EH (cell line): Measurements from ENCODE around the gene DENND1A.
"Not testable (repeated sequence)": the region's sequence is repeated elsewhere in the genome, so short reads cannot be mapped to it uniquely, and the experiment has no call there.

Experiments
- DNase-seq: peaks from one replicate; pipeline ENCODE4 v3.0.0-alpha.2; 2015; ENCODE audit warnings: low read depth

Gene DENND1A

DNA sequence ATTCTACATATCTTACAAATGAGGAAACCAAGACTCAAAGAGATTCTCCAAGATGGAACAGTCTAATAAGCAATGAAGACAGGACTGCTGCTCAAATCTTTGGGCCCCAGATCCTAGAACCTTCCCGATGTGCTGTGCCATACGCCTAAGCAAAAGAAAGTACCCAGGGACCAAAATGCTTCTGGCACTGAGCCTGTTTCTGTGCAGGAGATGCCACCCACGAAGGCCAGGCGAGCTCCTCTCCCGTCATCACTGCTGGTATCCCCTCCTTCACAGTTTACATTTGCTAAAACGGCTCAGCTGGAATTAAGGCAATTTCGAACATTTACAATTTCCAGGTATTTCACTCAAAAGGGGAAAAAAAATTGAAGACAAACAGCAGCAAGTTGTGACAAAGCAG, 277.5 kb downstream of the DENND1A start:
- no peak for DNase-seq

- no peak for DNase-seq
Measured at GRCh38 chr9:123651871-123652270, 278.1 kb downstream of the DENND1A start.

DNA sequence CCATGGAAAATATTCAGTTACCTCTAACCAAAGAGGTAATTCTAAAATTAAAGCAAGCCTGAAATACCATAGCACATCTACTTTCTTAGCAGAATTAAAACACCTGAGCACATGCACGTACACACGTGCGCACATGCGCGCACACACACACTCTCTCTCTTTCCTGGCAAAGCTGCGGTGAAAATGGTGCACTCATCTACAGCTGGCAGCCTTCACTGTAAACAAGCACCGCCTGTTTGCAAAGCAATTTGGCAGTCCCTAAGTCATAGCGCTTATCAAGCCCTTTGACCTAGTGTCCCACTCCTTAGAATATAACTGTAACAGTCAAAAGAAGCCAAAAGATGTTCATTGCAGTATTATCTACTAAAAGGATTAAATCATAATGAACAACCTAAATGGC, 278.7 kb downstream of the DENND1A start:
- DNase-seq: no peak

GRCh38 chr9:123649909-123650308, 280.0 kb downstream of the DENND1A start:
- DNase-seq: no peak

DNA sequence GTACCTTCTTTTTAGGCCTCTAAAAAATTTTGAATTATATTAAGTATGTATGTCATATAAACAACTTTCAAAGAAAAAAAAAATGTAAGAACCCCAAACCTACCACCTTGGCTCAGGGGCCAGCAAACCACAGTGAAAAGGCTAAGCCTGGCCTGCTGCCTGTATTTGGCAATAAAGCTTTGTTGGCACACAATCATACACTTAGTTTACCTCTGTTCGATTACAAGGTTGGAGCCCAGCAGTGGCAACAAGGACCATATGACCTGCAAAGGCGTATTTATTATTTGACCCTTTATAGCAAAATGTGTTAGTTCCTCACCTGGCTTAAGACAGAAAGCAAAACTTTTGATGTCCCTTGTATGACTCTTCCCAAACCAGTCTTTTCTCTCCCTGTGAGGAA, 282.8 kb downstream of the DENND1A start:
- no peak for DNase-seq

DNA sequence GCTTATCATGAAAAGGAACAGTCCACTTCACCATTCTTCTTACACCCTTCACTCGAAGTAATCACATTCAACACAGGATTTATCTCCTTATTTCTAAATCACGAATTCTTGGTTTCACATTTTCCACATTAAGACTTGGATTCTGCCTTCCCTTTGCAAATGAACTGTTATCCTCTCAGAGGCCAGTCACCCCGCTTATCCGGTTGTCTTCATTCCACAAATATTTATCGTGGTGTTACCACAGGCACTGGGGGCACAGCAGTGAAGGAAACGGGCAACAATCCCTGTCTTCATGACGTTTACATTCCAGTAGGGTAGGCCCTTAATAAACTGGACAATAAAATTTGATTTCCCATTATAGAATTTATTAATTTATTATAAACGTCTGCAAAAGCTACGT, 284.2 kb downstream of the DENND1A start:
- no peak for DNase-seq

DNA sequence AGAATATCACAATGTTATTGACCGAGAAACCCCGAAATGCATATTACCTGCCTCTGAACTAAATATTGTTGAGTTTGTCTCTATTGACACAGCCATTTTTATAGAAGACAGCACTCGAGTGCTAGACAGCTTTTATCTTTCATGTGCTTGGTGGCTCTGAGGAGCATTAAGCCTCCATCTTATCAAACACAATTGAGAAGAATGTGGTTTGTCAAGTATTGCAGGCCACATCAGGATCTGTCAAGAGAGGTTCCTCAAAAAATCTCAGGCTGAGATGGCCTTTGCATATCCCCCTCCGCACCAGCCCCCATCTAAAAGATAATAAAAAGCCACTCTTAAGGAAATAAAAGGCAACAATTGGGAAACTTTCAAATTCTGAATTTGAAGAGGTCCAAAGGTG, 284.8 kb downstream of the DENND1A start:
- no peak for DNase-seq

DNA sequence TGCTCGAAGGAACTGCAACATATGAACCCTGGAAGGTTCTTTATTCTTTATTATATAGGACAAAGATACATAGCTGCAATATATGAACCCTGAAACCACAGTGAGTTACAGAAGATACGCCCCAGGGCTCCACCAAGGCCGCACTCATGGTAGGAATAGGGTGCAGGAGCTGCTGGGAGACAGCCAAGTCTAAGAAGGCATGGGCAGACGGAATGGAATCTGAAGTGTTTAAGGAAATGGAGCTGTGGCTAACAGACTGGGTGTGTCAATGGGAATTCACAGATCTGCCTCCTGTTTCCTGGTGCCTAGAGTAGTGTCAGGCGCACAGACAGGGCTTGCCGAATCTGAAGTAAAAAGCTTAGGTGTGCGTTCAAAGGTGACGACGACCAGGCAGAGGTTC, 286.4 kb downstream of the DENND1A start:
- peak; percentile 21 for DNase-seq

GRCh38 chr9:123642291-123643278, 287.3 kb downstream of the DENND1A start:
- DNase-seq: peak; percentile 6

DNA sequence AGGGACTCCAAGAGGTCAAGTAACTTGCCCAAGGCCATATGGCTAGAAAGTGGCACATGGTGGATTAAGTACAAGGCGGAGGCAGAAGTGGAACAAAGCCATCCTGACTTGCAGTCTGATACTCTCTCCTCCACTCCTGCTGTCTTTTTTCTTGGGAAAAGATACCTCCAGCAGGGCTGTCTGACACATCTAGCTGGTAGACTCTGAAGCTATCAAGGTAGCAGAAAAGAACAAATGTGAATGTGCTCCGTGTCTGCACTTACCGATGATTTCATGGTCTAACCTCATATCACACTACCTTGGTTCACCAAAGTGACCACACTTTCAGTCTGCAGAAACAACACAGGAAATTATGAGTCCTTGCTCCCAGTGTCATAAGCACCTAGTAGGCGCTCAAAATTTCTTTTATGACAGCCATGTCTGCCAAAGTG, 289.1 kb downstream of the DENND1A start:
- no peak for DNase-seq

DNA sequence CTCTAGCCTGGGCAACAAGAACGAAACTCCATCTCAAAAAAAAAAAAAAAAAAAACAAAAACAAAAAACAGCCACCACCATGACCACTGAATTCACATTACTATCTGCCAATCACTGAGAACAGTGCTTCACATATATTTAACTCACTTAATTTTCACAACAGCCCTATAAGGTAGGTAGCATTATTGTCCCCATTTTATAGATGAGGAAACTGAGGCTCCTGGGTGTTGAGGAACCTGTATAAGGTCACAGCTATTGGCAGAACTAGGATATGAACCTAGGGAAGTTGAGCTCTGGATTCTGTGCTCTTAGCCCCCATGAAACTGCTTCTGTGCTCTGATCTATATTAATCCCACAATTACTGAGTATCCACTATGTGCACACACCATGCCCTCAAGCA, 290.2 kb downstream of the DENND1A start:
- no peak for DNase-seq

DNA sequence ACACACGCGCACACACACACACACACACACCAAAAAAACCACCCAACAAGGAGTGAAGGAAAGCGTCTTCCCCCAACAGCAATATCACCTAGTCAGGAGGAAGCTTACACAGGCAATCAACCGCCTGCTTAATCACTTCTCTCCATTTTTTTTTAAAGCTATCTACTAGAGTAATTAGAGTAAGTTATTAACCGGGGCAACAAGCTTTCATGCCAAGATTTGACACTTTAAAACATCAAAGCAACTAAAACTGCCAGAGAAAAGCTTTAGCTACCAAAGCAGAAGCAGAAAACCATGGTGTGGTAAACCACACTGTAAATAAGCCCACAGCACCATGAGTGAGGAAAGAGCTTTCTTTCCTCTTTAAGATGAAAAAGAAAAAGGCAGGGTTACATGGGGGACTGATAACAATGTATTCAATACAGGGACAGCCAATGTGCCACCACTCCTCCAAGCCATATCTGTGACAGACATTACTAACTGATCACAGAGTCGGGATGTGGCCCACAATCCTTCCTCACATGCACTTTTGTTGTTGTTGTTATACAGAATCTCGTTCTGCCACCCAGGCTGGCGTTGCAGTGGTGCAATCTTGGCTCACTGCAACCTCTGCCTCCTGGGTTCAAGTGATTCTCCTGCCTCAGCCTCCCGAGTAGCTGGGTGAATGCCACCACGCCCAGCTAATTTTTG, 291.8 kb downstream of the DENND1A start:
- no peak for DNase-seq

- peak; percentile 31 for DNase-seq
Measured at GRCh38 chr9:123637606-123637944, 292.4 kb downstream of the DENND1A start.

DNA sequence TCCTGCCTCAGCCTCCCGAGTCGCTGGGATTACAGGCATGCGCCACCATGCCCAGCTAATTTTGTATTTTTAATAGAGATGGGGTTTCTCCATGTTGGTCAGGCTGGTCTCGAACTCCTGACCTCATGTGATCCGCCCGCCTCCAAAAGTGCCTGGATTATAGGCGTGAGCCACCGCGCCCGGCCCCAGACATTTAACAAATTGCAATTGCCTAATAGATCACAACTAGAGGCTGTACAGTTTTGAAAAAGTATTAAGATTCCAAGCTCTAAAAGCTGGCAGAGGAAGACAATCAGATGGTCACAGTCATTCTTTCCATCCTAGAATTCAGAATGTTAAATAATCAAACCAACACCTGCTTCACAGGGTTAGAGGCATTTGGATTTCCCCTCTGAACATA, 293.1 kb downstream of the DENND1A start:
- not testable (repeated sequence) for DNase-seq

DNA sequence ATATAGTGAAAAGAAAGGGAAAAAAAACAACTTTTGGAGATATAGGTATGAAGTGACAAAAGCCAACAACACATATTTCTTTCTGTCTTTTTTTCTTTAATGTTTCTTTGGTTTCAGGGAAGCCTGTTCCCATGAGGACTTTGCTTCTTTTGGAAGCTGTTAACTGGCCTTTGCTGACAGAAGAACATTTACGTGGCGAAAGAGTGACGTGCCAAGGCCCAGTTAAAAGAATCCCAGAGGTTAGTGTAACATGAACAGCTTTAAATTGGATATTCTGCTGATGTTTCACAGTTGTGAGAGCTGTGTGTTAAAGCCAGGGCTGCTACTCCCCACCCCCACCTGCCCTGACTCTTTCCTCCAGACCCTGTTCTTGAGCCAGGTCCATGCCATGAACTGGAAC, 298.1 kb downstream of the DENND1A start:
- no peak for DNase-seq

DNA sequence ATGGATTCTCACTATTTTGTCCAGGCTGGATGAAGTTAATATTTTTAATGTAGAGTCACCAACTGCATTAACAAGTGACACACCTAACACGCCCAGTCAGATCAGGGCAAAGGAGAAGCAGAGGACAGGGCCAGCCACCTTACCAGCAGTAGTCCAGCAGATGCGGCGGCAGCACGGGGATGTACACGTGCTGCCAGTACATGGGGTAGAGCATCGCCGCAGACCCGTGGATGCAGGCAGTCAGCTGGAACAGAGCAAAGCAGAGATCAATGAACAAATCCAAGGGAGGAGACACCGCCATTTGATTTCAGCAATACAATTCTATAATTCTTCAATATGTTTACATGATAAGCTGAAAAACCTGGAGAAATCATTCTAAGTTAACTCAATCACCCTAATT, 299.7 kb downstream of the DENND1A start:
- DNase-seq: no peak

DNA sequence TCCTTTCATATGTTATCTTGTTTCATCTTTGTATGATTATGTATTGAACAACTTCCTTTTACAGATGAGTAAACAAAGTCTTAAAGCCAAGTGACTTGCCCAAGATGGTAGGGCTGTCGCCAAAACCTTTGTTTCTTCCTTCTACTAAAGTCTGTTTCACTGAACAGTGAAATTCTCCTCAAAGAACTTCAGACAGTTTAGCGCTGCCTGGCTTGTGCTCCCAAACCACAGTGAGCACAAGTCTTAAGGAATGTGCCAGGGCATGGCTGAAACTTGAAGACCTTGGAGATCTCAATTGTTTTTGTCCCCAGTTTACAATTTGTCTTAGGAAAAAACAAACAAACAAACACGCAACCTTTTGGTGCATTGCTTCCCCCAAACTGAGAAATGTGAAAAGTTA, 300.4 kb downstream of the DENND1A start:
- DNase-seq: no peak

GRCh38 chr9:123622711-123623241, 307.1 kb downstream of the DENND1A start:
- no peak for DNase-seq

DNA sequence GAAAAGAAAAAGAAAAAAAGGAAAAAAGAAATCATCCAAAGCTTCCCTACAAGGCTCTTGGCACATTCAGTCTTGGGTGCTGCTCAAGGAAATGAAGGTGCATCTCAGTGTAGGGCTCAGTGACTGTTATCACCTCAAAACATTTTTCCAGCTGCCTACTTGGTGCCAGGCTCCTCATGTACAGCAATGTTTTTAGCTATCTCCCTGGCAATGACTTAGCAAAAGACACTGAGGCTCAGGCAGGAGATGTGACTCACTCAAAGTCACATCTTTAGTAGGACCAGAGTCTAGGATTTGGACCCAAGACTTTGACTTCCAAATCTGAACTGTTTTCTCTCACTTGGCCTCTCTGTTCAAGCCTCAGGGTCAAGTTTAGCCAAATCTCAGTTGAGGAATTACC, 309.7 kb downstream of the DENND1A start:
- DNase-seq: no peak

DNA sequence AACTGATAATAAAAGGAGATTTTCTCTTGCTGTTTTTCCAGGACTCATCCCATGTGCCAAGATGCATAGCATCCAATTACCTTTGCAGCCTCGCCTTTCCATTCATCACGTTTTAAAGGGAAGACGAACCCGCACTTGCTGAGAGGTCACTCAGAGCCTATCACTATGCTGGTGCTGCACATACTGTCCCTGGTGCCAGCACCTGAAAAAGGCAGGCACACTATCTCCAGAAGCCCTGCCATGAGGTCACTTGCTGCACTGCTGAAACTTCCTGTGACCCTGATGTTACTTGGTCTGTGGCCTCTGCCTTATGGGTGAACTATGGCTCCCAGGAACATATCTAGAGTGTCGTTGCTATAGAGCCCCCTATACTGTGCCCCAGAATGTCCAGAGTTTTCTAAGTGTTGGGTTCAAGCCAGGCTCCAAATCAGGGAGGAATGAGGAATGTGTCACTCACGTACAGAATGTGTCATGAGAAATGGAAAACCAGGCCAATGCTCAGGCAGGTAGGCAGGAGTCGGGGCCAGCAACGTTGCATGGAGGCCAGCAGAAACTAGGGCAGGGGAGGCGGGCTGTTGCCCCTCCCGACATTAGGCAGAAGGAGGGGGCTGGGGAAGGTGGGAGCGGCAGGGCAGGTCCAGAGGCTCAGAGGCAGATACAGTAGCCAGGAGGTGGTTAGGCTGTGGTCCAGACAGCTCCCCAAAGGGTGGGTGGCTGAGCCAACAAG, 311.8 kb downstream of the DENND1A start:
- DNase-seq: no peak

DNA sequence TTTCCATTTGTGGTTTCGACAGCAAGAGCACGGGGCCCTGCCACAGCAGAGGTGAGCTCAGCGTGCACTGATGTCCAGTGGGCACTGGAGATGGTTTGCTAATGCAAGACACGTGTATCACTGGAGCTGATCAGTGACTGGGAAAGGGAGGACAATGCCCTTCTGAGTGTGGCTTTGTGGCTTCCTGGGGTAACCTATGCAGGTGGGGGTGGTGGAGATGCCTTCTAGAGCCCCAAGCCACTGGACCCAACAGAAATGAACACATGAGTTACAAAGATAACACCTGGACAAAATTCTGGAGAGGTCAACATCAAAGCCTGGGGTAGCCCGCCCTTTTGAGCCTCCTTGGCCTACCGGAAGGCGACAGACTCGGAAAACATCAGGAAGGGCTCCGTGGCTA, 312.6 kb downstream of the DENND1A start:
- DNase-seq: no peak

DNA sequence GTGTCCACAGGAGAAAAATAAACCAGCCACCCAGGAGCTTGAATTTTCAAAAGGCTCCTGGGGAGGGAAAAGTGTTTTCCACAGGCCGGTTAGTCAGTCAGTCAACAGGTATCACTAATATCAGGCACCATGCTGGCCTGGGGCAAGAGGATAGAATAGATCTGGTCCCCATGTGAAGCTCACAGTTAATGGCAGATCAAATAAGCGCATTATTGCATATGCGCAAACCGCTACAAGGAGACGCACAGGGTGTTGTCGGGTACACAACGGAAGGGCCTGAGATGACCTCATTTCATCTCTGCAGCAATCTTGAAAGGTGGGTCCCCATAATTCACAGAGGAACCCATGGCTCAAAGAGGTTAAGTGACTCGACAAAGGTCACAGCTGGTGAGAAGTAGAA, 313.2 kb downstream of the DENND1A start:
- DNase-seq: no peak

GRCh38 chr9:123615381-123615780, 314.5 kb downstream of the DENND1A start:
- no peak for DNase-seq
